Dedifferentiated amniotic fluid mesenchymal stem cell (primary cell): ENCODE results near the gene GSG1L.

Experiments used
- DNase-seq: peaks from one replicate; pipeline ENCODE4 v3.0.0-alpha.2; 2016; ENCODE audit errors: extremely low spot score

Gene GSG1L

GRCh38 chr16:27774779-27775178 lies 288.7 kb downstream of the GSG1L start:
- DNase-seq, result no peak

GRCh38 chr16:27773344-27773743 lies 290.2 kb downstream of the GSG1L start:
- DNase-seq, result no peak

GRCh38 chr16:27772093-27772825 lies 291.3 kb downstream of the GSG1L start:
- no peak for DNase-seq

- DNase-seq, result no peak
These were observed 292.2 kb downstream of the GSG1L start for GRCh38 chr16:27771201-27771910.

- DNase-seq, result no peak
These were observed 293.0 kb downstream of the GSG1L start for GRCh38 chr16:27770271-27771196.

GRCh38 chr16:27769561-27770255 lies 293.8 kb downstream of the GSG1L start:
- no peak for DNase-seq

GRCh38 chr16:27768651-27769272 lies 294.8 kb downstream of the GSG1L start:
- DNase-seq, result no peak

- DNase-seq, result no peak
These were observed 295.4 kb downstream of the GSG1L start for GRCh38 chr16:27767971-27768591.

GRCh38 chr16:27767081-27767480 lies 296.4 kb downstream of the GSG1L start:
- no peak for DNase-seq

- DNase-seq, result no peak
These were observed 297.1 kb downstream of the GSG1L start for GRCh38 chr16:27766236-27766925.

- no peak for DNase-seq
These were observed 298.4 kb downstream of the GSG1L start for GRCh38 chr16:27764869-27765675.

- no peak for DNase-seq
These were observed 299.1 kb downstream of the GSG1L start for GRCh38 chr16:27764427-27764826.

GRCh38 chr16:27762441-27762840 lies 301.1 kb downstream of the GSG1L start:
- DNase-seq, result no peak

GRCh38 chr16:27761816-27762215 lies 301.7 kb downstream of the GSG1L start:
- no peak for DNase-seq

GRCh38 chr16:27760789-27761176 lies 302.7 kb downstream of the GSG1L start:
- DNase-seq, result no peak

GRCh38 chr16:27759967-27760788 lies 303.3 kb downstream of the GSG1L start:
- DNase-seq, result no peak

GRCh38 chr16:27759301-27759871 lies 304.1 kb downstream of the GSG1L start:
- no peak for DNase-seq

- DNase-seq, result no peak
These were observed 305.0 kb downstream of the GSG1L start for GRCh38 chr16:27758544-27758943.
